GM12872 (cell line): ENCODE results near the gene STPG4.

Experiments
- TF ChIP-seq, protein P1 (sequence below): IDR thresholded peaks from 3 replicates; pipeline ENCODE4 v1.5.1; 2011; ENCODE audit warnings: low read depth, mild to moderate bottlenecking, low read length, moderate library complexity; ENCODE audit not compliant: insufficient read depth

STPG4 gene

DNA sequence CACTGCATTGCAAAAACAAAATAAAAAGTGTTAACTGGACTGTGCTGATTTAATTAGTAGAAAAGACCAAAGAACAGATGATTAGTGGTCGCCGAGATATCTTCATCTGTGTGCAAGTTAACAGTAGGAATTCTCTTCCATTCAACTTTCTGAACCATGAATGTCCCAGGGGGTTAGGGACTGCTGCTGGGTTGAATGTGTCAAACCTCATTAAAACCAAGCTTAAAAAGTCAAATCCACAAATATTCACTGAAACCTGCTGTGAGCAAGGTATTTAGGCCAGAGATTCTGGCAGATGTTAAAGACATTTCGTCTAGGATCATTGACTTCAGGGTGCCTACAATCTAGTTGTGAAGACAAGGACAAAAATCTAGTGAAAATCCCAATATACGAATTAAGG lies 58.7 kb downstream of the STPG4 start:
- TF ChIP-seq, protein P1, sequence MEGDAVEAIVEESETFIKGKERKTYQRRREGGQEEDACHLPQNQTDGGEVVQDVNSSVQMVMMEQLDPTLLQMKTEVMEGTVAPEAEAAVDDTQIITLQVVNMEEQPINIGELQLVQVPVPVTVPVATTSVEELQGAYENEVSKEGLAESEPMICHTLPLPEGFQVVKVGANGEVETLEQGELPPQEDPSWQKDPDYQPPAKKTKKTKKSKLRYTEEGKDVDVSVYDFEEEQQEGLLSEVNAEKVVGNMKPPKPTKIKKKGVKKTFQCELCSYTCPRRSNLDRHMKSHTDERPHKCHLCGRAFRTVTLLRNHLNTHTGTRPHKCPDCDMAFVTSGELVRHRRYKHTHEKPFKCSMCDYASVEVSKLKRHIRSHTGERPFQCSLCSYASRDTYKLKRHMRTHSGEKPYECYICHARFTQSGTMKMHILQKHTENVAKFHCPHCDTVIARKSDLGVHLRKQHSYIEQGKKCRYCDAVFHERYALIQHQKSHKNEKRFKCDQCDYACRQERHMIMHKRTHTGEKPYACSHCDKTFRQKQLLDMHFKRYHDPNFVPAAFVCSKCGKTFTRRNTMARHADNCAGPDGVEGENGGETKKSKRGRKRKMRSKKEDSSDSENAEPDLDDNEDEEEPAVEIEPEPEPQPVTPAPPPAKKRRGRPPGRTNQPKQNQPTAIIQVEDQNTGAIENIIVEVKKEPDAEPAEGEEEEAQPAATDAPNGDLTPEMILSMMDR, result no peak

DNA sequence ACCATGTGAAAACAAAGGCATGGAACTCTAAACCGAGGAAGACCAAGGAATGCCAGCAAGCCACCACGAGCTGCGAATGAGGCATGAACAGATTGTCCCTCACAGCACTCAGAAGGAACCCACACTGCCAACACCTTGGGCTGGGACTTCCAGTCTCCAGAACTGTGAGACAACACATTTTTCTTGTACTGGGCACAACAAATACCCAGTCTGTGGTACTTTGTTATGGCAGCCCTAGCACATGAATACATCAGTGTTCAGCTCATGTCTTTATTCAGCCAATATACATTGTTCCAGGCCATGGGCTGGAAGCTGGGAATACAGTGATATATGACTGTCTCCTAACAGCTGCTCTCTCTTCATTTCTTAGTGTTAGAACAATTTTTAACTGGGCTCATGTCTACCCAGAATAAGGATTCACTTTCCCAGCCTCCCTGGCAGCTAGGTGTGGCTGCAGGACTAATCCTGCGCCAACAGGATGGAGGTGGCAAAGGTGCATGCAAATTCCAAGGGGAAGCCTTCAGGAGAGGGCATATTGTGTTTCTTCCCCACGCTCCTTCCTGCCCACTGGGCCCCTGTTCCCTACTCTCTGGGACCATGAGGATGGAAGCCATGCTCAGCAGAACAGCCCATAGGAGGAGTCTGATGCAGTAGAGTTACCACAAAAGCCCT lies 59.6 kb downstream of the STPG4 start:
- TF ChIP-seq, protein P1, result no peak

DNA sequence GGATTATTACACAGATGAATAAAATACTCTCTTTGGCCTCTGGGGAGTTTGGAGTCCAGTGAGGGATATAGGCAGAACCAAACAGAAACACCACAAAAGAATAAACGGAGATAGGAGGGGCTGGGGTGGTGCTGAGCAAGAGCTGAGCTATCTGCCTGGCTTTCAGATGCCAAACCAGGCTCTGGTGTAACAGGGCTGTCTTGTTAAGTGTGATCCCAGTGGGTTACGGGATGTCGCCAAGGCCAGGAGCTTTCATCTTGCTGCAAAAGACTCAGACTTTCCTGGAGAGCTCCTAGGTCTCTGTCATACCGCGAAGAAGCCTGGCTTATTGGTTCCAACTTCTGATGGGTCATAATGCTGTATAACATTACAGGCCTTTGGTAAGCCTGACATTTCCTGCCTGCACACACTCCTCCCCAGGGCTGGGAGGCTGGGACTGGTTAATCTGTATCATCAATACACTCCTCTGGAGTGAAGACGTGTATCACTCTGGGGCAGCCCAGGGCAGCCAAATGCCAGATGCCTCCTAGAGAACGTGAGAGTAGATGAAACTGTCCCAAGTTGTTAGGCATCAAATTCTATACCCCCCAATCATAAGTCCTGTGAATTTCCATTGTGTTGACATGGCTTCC lies 60.5 kb downstream of the STPG4 start:
- TF ChIP-seq, protein P1, result no peak

DNA sequence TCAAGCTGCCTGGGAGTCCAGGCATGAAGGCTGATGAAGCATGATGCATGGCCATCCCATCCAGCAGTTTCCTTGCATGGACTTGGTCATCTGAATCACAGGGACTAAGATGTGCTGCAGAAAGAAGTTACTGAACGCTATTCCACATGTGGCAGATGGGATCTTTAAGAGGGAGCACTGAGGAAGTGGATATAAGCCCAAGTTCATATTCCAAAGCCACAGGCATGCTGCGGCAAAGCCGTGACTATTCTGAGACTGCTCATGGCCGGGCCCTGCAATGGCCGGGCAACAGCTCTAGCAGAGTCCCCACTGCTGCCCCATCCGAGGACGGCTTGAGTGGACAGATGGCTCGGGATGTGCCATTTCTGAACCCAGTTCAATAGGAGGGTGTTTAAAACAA lies 61.5 kb downstream of the STPG4 start:
- TF ChIP-seq, protein P1, result no peak

DNA sequence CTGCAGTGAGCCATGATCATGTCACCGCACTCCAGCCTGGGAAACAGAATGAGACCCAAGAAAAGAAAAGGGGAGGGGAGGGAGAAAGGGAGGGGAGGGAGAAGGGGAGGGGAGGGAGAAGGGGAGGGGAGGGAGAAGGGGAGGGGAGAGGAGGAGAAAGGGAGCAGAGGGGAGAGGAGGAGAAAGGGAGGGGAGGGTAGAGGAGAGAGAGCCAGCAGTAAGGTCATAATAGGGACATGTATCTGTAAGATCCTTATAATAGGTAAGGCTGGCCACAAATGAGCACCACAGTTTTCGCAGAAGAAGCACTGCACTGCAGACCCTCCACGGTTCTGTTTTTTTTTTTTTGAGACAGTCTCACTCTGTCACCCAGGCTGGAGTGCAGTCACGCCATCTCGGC lies 62.6 kb downstream of the STPG4 start:
- TF ChIP-seq, protein P1, result no peak

DNA sequence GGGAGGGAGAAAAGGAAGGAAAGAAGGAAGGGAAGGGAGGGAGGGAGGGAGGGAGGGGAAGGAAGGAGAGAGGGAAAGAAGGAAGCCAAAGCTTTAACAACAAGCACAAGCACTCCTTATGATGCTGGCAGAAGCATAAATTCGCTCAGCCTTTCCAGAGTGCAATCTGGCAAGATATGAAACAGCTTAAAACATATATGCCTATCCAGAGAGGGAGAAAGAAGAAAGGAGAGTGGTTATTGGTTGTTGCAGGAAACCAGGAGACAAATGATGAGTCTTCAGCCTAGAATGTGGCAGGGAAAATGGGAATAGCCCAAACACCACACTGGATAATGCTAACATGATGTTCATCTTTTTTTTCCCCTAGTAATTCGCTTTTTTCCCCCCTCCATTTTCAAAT lies 64.0 kb downstream of the STPG4 start:
- TF ChIP-seq, protein P1, result no peak

DNA sequence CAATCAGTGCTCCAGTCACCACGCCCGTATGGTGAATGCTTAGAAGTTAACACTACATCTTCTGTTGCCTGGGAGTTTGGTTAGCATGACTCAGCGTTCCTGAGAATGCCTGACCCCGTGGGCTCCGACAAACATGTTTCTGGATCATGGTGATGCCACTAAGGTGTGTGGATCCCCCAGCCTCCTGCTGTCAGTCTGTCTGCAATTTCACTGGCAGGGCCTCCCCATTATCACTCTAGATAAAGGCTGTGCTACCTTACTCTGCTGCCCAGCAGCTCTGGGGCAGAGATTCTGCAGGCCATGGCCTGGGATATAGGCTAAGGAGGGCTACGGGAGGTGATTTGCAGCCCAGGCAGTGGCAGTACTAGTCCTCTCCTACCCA lies 66.0 kb downstream of the STPG4 start:
- TF ChIP-seq, protein P1, result no peak
